ENCODE data around the gene PIGN. TPM values are rescaled to one million over a fixed set of nuclear protein-coding genes. Genes with fewer than 3 reads are reported as not detected.

The PIGN gene, protein sequence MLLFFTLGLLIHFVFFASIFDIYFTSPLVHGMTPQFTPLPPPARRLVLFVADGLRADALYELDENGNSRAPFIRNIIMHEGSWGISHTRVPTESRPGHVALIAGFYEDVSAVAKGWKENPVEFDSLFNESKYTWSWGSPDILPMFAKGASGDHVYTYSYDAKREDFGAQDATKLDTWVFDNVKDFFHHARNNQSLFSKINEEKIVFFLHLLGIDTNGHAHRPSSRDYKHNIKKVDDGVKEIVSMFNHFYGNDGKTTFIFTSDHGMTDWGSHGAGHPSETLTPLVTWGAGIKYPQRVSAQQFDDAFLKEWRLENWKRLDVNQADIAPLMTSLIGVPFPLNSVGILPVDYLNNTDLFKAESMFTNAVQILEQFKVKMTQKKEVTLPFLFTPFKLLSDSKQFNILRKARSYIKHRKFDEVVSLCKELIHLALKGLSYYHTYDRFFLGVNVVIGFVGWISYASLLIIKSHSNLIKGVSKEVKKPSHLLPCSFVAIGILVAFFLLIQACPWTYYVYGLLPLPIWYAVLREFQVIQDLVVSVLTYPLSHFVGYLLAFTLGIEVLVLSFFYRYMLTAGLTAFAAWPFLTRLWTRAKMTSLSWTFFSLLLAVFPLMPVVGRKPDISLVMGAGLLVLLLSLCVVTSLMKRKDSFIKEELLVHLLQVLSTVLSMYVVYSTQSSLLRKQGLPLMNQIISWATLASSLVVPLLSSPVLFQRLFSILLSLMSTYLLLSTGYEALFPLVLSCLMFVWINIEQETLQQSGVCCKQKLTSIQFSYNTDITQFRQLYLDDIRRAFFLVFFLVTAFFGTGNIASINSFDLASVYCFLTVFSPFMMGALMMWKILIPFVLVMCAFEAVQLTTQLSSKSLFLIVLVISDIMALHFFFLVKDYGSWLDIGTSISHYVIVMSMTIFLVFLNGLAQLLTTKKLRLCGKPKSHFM
- 10 to 100 TPM; 33.1 to 67.2 (median 47.9) TPM for total RNA-seq

DNA sequence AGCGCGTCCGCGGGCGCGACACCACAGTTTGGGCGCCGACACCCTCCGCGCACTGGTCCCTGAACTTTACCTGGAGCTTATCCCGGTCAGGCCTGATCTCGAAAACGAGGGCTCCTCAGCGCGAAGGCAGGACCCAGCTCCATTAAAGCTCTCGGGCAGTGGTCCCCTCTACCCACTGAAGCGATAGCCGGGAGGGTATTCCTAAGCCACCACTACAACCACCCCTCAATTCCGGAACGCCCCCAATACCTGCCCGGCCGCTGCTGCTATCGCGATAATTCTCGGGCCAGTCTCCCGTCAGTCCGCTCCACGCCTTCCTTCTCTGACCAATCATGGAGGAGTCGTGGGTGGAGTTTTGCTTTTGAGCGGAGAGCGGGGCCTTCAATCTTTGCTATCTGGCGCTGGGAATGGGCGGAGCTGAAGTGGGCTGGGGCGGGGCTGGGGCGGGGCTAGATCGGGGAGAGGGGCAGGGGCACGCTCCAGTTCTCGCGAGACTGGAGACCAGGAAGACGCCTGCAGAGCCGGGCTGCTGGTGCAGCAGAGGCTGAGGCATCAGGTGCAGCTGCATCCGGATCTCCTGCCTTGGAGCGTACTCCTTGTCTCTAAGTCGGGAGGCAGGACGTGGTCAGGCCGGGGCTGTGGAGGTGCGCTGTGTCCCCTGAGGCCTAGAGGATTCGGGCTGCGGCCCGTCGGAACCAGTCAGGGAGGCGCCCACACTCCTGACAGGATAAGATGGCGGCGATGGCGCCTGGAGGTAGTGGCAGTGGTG lies at the start of gene PIGN, which contains the start of gene RELCH:
Gene PIGN (minus strand): TSS at position 283 of the 769 bp plus-strand sequence. CDS start 25,703 bp downstream, outside the sequence.
Gene RELCH (plus strand): TSS at position 482 of the 769 bp plus-strand sequence. CDS start 251 bp downstream, at position 733.
- Histone ChIP-seq H3K4me1 (peaks cover 0 to 6% of the 10 kb centered on the region in 2 donors), H3K36me3 (no peaks in the 10 kb centered on the region), H3K27me3 (no peaks in the 10 kb centered on the region), H3K27ac (peak within 1 kb of the TSS; percentile 86 to 87), H3K4me3 (peak within 1 kb of the TSS; percentile 84 to 97 (median 96)), H3K9me3 (no peaks in the 10 kb centered on the region)
- intact Hi-C loops (cut with DNase I; ENCODE audit: low total_unique reads) = loop anchor here (10.0 kb wide), 1 partner anchor 398 kb away; no protein-coding TSS in a partner anchor
- TF ChIP-seq POLR2AphosphoS5 (IDR thresholded peaks at IDR 0.05) = peak; percentile 68 to 84 (median 68)
- TF ChIP-seq, protein P1, sequence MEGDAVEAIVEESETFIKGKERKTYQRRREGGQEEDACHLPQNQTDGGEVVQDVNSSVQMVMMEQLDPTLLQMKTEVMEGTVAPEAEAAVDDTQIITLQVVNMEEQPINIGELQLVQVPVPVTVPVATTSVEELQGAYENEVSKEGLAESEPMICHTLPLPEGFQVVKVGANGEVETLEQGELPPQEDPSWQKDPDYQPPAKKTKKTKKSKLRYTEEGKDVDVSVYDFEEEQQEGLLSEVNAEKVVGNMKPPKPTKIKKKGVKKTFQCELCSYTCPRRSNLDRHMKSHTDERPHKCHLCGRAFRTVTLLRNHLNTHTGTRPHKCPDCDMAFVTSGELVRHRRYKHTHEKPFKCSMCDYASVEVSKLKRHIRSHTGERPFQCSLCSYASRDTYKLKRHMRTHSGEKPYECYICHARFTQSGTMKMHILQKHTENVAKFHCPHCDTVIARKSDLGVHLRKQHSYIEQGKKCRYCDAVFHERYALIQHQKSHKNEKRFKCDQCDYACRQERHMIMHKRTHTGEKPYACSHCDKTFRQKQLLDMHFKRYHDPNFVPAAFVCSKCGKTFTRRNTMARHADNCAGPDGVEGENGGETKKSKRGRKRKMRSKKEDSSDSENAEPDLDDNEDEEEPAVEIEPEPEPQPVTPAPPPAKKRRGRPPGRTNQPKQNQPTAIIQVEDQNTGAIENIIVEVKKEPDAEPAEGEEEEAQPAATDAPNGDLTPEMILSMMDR (IDR thresholded peaks at IDR 0.05) = no peak
- TF ChIP-seq POLR2A (IDR thresholded peaks at IDR 0.05) = peak; percentile 54
- DNase-seq (ENCODE audit: low spot score in 2 of 2) = peak; percentile 94 to 97

DNA sequence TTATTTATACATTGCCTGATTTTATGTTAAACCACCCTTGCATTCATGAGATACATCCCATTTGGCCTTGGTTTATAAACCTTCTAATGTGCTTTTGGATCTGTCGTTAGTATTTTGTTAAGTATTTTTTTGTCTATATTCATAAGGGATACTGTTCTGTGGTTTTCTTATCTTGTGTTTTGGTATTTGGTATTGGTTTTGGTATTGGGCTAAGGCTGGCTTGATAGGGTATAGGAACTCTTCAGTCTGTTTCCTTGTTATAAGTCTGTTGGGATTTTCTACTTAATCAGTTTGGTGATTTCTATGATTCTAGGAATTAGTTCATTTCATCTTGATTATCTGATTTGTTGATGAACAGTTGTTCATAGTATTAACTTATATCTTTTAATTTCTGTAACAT lies 49.4 kb upstream of the PIGN start:
- Histone ChIP-seq H3K27me3 (no peaks in the 10 kb centered on the region), H3K36me3 (peaks cover 4% of the 10 kb centered on the region), H3K4me1 (no peaks in the 10 kb centered on the region), H3K9me3 (no peaks in the 10 kb centered on the region), H3K4me3 (no peak overlapping the region), H3K27ac (no peak overlapping the region)
- no peak for DNase-seq (ENCODE audit: low spot score in 2 of 2)
- intact Hi-C loops (cut with DNase I; ENCODE audit: low total_unique reads) = no loop called here
- TF ChIP-seq, protein P1 (IDR thresholded peaks at IDR 0.05) = no peak
- TF ChIP-seq POLR2A (IDR thresholded peaks at IDR 0.05) = no peak
- TF ChIP-seq POLR2AphosphoS5 (IDR thresholded peaks at IDR 0.05) = no peak

DNA sequence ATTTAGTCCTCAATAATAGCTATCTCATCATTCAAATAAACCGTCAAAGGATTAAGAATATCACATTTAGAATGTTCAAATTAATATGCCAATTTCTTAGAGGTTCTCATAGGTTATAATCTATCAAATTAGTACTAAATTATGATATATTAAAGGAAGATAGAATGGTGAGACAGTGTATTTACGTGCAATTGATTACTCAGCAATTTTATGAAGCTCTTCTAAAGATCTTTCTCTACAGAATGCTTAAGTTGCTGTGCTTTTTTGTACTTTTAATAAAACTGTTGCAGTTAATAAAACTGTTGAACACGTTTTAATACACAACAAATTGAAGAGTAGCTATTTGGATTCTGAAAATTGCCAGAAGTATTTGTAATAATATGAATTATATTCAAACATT lies 39.2 kb upstream of the PIGN start:
- Histone ChIP-seq H3K4me3 (no peak overlapping the region), H3K27me3 (no peaks in the 10 kb centered on the region), H3K36me3 (peaks cover 15% of the 10 kb centered on the region), H3K9me3 (no peaks in the 10 kb centered on the region), H3K27ac (no peak overlapping the region), H3K4me1 (no peaks in the 10 kb centered on the region)
- no peak for DNase-seq (ENCODE audit: low spot score in 2 of 2)
- intact Hi-C loops (cut with DNase I; ENCODE audit: low total_unique reads) = no loop called here
- TF ChIP-seq POLR2AphosphoS5 (IDR thresholded peaks at IDR 0.05) (no peak), POLR2A (IDR thresholded peaks at IDR 0.05) (no peak)
- TF ChIP-seq, protein P1 (IDR thresholded peaks at IDR 0.05) = no peak

DNA sequence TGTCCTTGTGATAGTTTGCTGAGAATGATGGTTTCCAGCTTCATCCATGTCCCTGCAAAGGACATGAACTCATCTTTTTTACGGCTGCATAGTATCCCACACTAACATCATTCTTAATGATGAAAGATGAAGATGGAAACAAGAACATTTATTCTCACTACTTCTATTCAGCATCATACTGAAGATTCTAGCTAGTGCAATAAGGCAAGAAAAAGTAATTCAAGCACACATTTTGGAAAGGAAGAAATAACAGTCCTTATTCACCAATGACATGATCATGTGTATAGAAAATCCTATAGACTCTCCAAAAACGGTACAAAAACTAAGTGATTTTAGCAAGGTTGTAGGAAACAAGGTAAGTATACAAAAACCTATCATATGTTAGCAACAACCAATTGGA lies 37.4 kb upstream of the PIGN start:
- no peak for DNase-seq (ENCODE audit: low spot score in 2 of 2)
- H3K27me3 ChIP-seq = no peaks in the 10 kb centered on the region
- TF ChIP-seq POLR2A (IDR thresholded peaks at IDR 0.05) = no peak
- TF ChIP-seq, protein P1 (IDR thresholded peaks at IDR 0.05) = no peak
- no peak for TF ChIP-seq POLR2AphosphoS5 (IDR thresholded peaks at IDR 0.05)
- H3K9me3 ChIP-seq = no peaks in the 10 kb centered on the region
- no peak overlapping the region for H3K4me3 ChIP-seq
- H3K36me3 ChIP-seq = peaks cover 15% of the 10 kb centered on the region
- H3K4me1 ChIP-seq = no peaks in the 10 kb centered on the region
- no peak overlapping the region for H3K27ac ChIP-seq
- intact Hi-C loops (cut with DNase I; ENCODE audit: low total_unique reads) = no loop called here

All from breast epithelium (tissue), 4 donors.